GM23338 (cell line): ENCODE measurements around the gene MRPL34. TPM values are rescaled to one million over a fixed set of nuclear protein-coding genes. Genes with fewer than 3 reads are reported as not detected.

ENCODE experiments used
- ATAC-seq: fragments of 200-7000 bp; cut with Tn5 transposase; 3 replicates; pipeline ENCODE4 v1.9.1; 2020
- DNase-seq: peaks from one replicate; pipeline ENCODE4 v3.0.0-alpha.2; 2015; ENCODE audit warnings: low spot score
- H2AFZ ChIP-seq: fragments of 200-600 bp; sonication (generic); 2 replicates; pipeline ENCODE4 v1.8.0; 2016; ENCODE audit warnings: antibody characterized with exemption, mild to moderate bottlenecking, moderate library complexity
- H3F3A ChIP-seq: fragments of 200-600 bp; sonication (generic); replicated peaks from 2 replicates; pipeline ENCODE4 v1.8.0; 2017; ENCODE audit warnings: antibody characterized with exemption, mixed run types, low read depth
- H3K27ac ChIP-seq: fragments of 200-600 bp; sonication (generic); 2 replicates; pipeline ENCODE4 v1.6.1; 2016; ENCODE audit warnings: low read depth
- H3K27me3 ChIP-seq: fragments of 200-600 bp; sonication (generic); 2 replicates; pipeline ENCODE4 v1.8.0; 2016; ENCODE audit warnings: mild to moderate bottlenecking, mixed run types, moderate library complexity; ENCODE audit not compliant: insufficient read depth
- H3K36me3 ChIP-seq: fragments of 200-600 bp; sonication (generic); 2 replicates; pipeline ENCODE4 v1.8.0; 2016; ENCODE audit warnings: mild to moderate bottlenecking; ENCODE audit not compliant: insufficient read depth
- H3K4me1 ChIP-seq: fragments of 200-600 bp; sonication (generic); 2 replicates; pipeline ENCODE4 v1.8.0; 2016; ENCODE audit warnings: mild to moderate bottlenecking, moderate library complexity; ENCODE audit not compliant: insufficient read depth
- H3K4me2 ChIP-seq: fragments of 200-600 bp; sonication (generic); 2 replicates; pipeline ENCODE4 v1.7.1; 2017; ENCODE audit warnings: mixed run types
- H3K4me3 ChIP-seq: fragments of 200-600 bp; sonication (generic); 2 replicates; pipeline ENCODE4 v1.6.1; 2016; ENCODE audit warnings: mixed run types
- H3K79me2 ChIP-seq: fragments of 200-600 bp; sonication (generic); replicated peaks from 2 replicates; pipeline ENCODE4 v1.8.0; 2017; ENCODE audit warnings: mild to moderate bottlenecking; ENCODE audit not compliant: insufficient read depth
- H3K9me2 ChIP-seq: fragments of 200-600 bp; sonication (generic); 2 replicates; pipeline ENCODE4 v1.8.0; 2017; ENCODE audit not compliant: insufficient read depth
- H4K20me1 ChIP-seq: fragments of 200-600 bp; sonication (generic); replicated peaks from 2 replicates; pipeline ENCODE4 v1.8.0; 2017; ENCODE audit warnings: mild to moderate bottlenecking; ENCODE audit not compliant: insufficient read depth
- H3K27ac Mint-ChIP-seq: 2 replicates; pipeline ENCODE4 v1.8.0; 2020; ENCODE audit warnings: inconsistent platforms, mild to moderate bottlenecking, moderate library complexity, mixed read lengths
- H3K27me3 Mint-ChIP-seq: 3 replicates; pipeline ENCODE4 v1.8.0; 2022; ENCODE audit warnings: low read depth, mild to moderate bottlenecking, moderate library complexity, mixed read lengths, inconsistent platforms; ENCODE audit not compliant: insufficient read depth, poor library complexity
- H3K36me3 Mint-ChIP-seq: 3 replicates; pipeline ENCODE4 v1.8.0; 2021; ENCODE audit warnings: low read depth, mild to moderate bottlenecking, inconsistent platforms, moderate library complexity, mixed read lengths
- H3K4me1 Mint-ChIP-seq: 3 replicates; pipeline ENCODE4 v1.8.0; 2020; ENCODE audit warnings: mild to moderate bottlenecking, inconsistent platforms, mixed read lengths
- H3K4me3 Mint-ChIP-seq: 3 replicates; pipeline ENCODE4 v1.8.0; 2021; ENCODE audit warnings: moderate library complexity, mild to moderate bottlenecking, inconsistent platforms, mixed read lengths
- H3K9me3 Mint-ChIP-seq: 3 replicates; pipeline ENCODE4 v1.8.0; 2020; ENCODE audit warnings: moderate library complexity, mild to moderate bottlenecking, inconsistent platforms, mixed read lengths
- CREB1 ChIP-seq: fragments of 250-450 bp; sonication (Bioruptor Pico); IDR thresholded peaks from 2 replicates; pipeline ENCODE4 v1.5.0; 2020; ENCODE audit warnings: low read depth, mild to moderate bottlenecking, moderate library complexity
- CTCF ChIP-seq, 2 experiments: fragments of 200-600 bp in 1 of 2; sonication (generic) in 1 of 2; conservative IDR thresholded peaks; 2 replicates each; pipeline versions ENCODE4 v1.5.1 to v1.6.1; 2016 to 2017; ENCODE audit warnings: antibody characterized with exemption in 2 of 2, low read depth in 2 of 2, mild to moderate bottlenecking in 2 of 2, moderate library complexity in 1 of 2
- ETS1 ChIP-seq: IDR thresholded peaks from 2 replicates; pipeline ENCODE4 v1.6.1; 2016; ENCODE audit warnings: antibody characterized with exemption
- EZH2 ChIP-seq: fragments of 200-600 bp; sonication (generic); IDR thresholded peaks from one replicate; pipeline ENCODE4 v1.8.0; 2017; ENCODE audit warnings: antibody characterized with exemption, mild to moderate bottlenecking, low read depth; ENCODE audit not compliant: unreplicated experiment
- EZH2phosphoT487 ChIP-seq: fragments of 200-600 bp; sonication (generic); IDR thresholded peaks from one replicate; pipeline ENCODE4 v1.8.1; 2018; ENCODE audit warnings: antibody characterized with exemption; ENCODE audit not compliant: unreplicated experiment
- JUNB ChIP-seq: IDR thresholded peaks from one replicate; pipeline ENCODE4 v1.6.1; 2016; ENCODE audit warnings: antibody characterized with exemption; ENCODE audit not compliant: unreplicated experiment
- NANOG ChIP-seq: IDR thresholded peaks from 2 replicates; pipeline ENCODE4 v1.6.1; 2016; ENCODE audit warnings: antibody characterized with exemption, borderline replicate concordance
- POLR2AphosphoS5 ChIP-seq: IDR thresholded peaks from 2 replicates; pipeline ENCODE4 v1.6.1; 2016; ENCODE audit warnings: antibody characterized with exemption, low read depth
- REST ChIP-seq: IDR thresholded peaks from one replicate; pipeline ENCODE4 v1.6.1; 2018; ENCODE audit warnings: antibody characterized with exemption; ENCODE audit not compliant: unreplicated experiment
- STAT1 ChIP-seq: IDR thresholded peaks from one replicate; pipeline ENCODE4 v1.6.1; 2016; ENCODE audit warnings: antibody characterized with exemption; ENCODE audit not compliant: unreplicated experiment
- ZNF114 ChIP-seq: fragments of 250-450 bp; sonication (Bioruptor Pico); IDR thresholded peaks from 2 replicates; pipeline ENCODE4 v1.5.0; 2020; ENCODE audit warnings: mild to moderate bottlenecking, moderate library complexity
- ZNF331 ChIP-seq: fragments of 250-450 bp; sonication (Bioruptor Pico); IDR thresholded peaks from 2 replicates; pipeline ENCODE4 v1.5.0; 2020; ENCODE audit warnings: low read depth, mild to moderate bottlenecking, moderate library complexity
- ZNF462 ChIP-seq: fragments of 250-450 bp; sonication (Bioruptor Pico); IDR thresholded peaks from 2 replicates; pipeline ENCODE4 v1.5.0; 2020; ENCODE audit warnings: mild to moderate bottlenecking, moderate library complexity
- polyA plus RNA-seq: library from polyadenylated mRNA; unstranded; fragments of >200 nt; fragmentation: Nextera tagmentation; extraction: Ambion mirVana; gene quantifications from 2 replicates; pipeline ENCODE4 v1.2.1, GENCODE V29; 2016
- total RNA-seq: library from RNA; depleted of rRNA; stranded (reverse); fragments of >200 nt; shearing (Covaris generic); gene quantifications from 2 replicates; pipeline ENCODE4 v1.2.3, GENCODE V29; 2014

MRPL34 gene
- total and polyA plus RNA-seq, 2 experiments from 2014 or later = 59.9 to 266 TPM

GRCh38 chr19:17305216-17305516 is 506 bp upstream of the MRPL34 start:
- ATAC-seq (no peak), DNase-seq (no peak)
- H2AFZ ChIP-seq = no peak overlapping the region
- Mint-ChIP-seq H3K4me3 (peak overlapping the region; percentile 95), H3K4me1 (peaks cover 37% of the 10 kb centered on the region), H3K27ac (no peak overlapping the region), H3K9me3 (no peaks in the 10 kb centered on the region; the same call in 1 of the 3 replicates), H3K36me3 (peaks cover 9% of the 10 kb centered on the region), H3K27me3 (peaks cover 31% of the 10 kb centered on the region)
- peaks cover 5% of the 10 kb centered on the region for H4K20me1 ChIP-seq
- H3K4me2 ChIP-seq = peak overlapping the region; percentile 75
- peaks cover 15% of the 10 kb centered on the region for H3K79me2 ChIP-seq
- TF ChIP-seq ZNF331 (CRISPR knock-in tag) = no peak
- no peak for TF ChIP-seq CTCF (conservative IDR thresholded peaks at IDR 0.05; ENCODE audit: low read depth in 2 of 2)
- TF ChIP-seq STAT1 = no peak
- no peak for TF ChIP-seq POLR2AphosphoS5
- no peak for TF ChIP-seq EZH2
- TF ChIP-seq NANOG = no peak
- no peak for TF ChIP-seq ZNF114 (CRISPR knock-in tag)
- TF ChIP-seq REST = no peak
- no peak for TF ChIP-seq CREB1 (CRISPR knock-in tag)
- no peak for TF ChIP-seq ETS1
- TF ChIP-seq JUNB = no peak
- no peak for TF ChIP-seq ZNF462
- no peak for TF ChIP-seq EZH2phosphoT487
- peaks cover 40% of the 10 kb centered on the region for H3F3A ChIP-seq
- H3K4me1 ChIP-seq = peaks cover 38% of the 10 kb centered on the region
- H3K36me3 ChIP-seq = no peaks in the 10 kb centered on the region
- no peaks in the 10 kb centered on the region for H3K9me2 ChIP-seq
- H3K27ac ChIP-seq = peak overlapping the region; percentile 84
- no peaks in the 10 kb centered on the region for H3K27me3 ChIP-seq
- peak overlapping the region; percentile 38; the same call in 1 of the 2 replicates for H3K4me3 ChIP-seq
